Stimulated activated CD4-positive, alpha-beta T cell treated with anti-CD3 and anti-CD28 coated beads, TNF-alpha, amount 100 ng/mL, for 48 hours (primary cell): Measurements from ENCODE around the gene NBEAL2.
A peak's percentile ranks its signal among the peaks of the same experiment; 100 is the strongest.

Experiments used
- DNase-seq, 3 donors: peaks; one replicate each; pipeline ENCODE4 v3.0.0-alpha.2; 2020; ENCODE audit warnings: low read depth in 3 of 3

NBEAL2 gene

DNA sequence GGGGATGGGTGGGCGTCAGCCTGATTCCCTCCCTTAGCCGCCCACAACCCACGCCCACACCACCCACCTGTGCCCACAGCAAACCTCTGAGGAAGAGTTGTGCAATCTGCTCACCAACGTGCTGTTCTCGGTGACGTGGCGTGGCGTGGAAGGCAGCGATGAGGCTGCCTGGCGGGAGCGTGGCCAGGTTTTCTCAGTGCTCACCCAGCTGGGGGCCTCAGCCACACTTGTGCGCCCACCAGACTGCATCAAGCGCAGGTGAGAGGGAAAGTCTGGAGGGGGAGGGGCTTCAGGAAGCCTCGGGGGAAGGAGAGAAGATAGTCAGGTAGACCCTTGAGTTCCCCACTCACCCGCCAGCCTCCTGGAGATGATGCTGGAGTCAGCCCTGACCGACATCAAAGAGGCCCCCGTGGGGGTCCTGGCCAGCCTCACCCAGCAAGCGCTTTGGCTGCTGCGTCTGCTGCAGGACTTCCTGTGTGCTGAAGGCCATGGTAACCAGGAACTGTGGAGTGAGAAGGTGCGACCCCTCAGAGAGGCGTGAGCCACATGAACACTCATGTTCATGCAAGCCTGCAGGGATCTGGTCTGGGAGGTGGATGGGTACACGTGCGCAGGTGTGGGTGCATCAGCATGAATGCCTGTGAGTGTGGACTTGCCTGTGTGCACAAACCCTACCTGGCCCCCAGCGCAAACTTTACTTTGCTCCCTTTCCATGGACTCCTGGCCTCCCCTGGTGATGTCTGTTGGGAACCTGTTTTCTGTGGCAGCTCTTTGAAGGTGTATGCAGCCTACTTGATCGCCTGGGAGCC is 21.7 kb downstream of the NBEAL2 start:
- no peak for DNase-seq

DNA sequence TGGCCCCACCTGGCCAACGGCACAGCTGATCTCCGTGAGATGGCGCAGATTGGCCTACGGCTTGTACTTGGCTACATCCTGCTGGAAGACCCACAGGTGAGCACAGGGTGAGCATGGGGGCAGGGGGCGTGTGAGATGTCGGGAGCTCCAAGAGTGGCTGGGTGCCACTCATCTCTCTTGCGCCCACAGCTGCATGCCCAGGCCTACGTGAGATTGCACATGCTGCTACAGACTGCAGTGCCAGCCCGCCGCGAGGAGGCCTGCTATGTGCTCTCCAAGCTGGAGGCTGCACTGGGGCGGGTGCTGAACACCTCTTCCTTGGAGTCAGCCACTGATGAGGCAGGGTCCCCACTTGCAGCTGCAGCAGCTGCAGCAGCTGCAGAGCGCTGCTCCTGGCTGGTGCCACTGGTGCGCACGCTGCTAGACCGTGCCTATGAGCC is 22.3 kb downstream of the NBEAL2 start:
- DNase-seq = no peak

DNA sequence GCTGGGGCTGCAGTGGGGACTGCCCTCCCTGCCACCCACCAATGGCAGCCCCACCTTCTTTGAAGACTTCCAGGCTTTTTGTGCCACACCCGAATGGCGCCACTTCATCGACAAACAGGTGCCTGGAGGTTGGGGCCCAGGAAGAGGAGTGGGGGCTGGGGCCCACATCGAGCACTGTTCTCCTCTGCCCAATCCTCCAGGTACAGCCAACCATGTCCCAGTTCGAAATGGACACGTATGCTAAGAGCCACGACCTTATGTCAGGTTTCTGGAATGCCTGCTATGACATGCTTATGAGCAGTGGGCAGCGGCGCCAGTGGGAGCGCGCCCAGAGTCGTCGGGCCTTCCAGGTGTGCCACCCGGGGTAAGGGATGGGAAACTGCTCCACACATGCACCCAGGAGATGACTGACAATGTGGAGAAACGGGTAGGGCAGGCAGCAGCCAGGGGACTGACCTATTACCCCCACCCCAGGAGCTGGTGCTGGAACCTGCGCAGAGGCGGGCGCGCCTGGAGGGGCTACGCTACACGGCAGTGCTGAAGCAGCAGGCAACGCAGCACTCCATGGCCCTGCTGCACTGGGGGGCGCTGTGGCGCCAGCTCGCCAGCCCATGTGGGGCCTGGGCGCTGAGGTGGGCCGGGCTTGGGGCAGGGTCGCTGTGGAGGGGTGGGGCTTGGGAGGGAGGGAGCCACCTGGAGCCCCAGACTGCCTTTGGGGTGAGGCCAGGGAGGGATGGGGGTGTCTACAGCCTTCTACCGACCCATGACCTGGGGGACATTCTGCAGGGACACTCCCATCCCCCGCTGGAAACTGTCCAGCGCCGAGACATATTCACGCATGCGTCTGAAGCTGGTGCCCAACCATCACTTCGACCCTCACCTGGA is 22.9 kb downstream of the NBEAL2 start:
- DNase-seq = no peak

DNA sequence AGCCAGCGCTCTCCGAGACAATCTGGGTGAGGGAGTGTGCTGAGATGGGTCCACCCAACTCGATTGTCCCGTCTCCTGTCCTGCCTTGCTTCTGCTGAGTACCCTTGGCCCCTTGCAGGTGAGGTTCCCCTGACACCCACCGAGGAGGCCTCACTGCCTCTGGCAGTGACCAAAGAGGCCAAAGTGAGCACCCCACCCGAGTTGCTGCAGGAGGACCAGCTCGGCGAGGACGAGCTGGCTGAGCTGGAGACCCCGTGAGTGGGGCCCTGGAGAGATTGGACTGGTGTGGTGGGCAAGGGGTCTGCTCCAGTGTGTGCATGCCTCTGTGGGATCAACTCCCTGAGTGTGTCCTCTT is 23.6 kb downstream of the NBEAL2 start:
- no peak for DNase-seq

DNA sequence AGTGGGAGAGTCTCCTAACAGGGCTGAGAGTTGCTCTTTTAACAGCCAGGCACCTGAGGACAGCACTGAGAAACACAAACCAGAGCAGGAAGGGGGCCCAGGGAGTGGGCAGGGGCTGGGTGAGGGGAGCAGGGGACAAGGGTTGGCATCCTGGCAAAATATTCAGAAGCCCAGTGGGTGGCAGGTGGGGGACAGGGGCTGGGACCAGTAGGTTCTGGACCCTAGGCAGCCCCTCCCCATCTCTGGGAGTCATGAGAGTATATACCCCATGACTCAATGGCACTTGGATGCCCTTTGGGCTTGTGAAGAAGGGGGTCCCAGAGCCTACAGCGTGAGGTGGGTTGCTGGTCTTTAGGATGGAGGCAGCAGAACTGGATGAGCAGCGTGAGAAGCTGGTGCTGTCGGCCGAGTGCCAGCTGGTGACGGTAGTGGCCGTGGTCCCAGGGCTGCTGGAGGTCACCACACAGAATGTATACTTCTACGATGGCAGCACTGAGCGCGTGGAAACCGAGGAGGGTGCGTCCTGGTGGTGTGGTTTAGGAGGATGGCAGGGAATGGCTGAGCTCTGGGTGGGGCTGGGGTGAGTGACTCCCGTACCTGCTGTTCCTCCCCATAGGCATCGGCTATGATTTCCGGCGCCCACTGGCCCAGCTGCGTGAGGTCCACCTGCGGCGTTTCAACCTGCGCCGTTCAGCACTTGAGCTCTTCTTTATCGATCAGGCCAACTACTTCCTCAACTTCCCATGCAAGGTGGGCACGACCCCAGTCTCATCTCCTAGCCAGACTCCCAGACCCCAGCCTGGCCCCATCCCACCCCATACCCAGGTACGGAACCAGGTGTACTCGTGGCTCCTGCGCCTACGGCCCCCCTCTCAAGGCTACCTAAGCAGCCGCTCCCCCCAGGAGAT is 24.2 kb downstream of the NBEAL2 start:
- DNase-seq = no peak

DNA sequence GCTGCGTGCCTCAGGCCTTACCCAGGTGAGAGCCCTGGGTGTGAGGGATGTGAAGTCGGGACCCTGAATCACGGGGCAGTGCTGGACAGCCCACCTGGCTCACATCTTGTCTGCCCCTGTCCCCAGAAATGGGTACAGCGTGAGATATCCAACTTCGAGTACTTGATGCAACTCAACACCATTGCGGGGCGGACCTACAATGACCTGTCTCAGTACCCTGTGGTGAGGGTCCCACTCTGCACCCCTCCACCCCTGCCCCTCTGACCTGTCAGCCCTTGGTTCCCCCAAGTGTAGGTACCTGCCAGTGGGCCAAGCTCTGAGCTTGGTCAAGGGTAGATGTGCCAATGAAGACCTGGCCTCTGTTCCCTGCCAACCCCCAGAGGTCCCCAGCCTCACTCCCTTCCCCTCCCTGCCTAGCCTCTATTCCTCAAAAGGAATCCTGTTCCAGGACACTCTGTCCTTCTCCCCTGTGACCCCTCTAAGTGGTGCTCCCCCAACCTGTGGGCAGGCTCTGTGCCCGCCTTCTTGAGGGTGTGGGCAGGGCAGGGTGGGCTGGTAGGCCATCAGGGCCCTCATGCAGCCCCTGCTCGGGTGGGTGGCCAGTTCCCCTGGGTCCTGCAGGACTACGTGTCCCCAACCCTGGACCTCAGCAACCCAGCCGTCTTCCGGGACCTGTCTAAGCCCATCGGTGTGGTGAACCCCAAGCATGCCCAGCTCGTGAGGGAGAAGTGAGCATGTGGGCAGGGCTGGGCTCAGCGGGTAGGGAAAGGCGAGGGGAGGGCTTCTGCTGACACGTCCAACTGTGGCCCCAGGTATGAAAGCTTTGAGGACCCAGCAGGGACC is 25.1 kb downstream of the NBEAL2 start:
- DNase-seq = no peak

DNA sequence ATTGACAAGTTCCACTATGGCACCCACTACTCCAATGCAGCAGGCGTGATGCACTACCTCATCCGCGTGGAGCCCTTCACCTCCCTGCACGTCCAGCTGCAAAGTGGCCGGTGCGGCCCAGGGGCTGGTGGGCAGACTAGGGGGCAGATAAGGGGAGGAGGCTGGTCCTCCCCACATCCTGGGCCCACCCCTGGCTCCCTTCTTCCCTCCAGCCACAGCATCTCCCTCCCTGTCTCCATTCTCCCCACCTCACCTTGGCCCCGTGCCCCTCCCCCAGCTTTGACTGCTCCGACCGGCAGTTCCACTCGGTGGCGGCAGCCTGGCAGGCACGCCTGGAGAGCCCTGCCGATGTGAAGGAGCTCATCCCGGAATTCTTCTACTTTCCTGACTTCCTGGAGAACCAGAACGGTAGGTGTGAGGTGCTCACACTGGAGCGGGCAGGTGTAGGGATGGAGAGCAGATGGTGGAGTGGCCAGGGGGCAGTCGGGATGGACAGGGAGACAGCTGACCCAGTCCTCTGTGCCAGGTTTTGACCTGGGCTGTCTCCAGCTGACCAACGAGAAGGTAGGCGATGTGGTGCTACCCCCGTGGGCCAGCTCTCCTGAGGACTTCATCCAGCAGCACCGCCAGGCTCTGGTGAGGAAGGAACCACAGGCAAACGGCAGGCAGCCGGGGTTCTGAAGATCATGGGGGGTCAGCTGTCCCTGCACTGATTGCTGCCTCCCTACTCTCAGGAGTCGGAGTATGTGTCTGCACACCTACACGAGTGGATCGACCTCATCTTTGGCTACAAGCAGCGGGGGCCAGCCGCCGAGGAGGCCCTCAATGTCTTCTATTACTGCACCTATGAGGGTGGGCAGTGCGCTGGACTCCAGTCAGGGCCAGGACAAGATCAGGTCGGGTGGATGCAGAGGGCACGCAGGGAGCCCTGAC is 26.0 kb downstream of the NBEAL2 start:
- no peak for DNase-seq

DNA sequence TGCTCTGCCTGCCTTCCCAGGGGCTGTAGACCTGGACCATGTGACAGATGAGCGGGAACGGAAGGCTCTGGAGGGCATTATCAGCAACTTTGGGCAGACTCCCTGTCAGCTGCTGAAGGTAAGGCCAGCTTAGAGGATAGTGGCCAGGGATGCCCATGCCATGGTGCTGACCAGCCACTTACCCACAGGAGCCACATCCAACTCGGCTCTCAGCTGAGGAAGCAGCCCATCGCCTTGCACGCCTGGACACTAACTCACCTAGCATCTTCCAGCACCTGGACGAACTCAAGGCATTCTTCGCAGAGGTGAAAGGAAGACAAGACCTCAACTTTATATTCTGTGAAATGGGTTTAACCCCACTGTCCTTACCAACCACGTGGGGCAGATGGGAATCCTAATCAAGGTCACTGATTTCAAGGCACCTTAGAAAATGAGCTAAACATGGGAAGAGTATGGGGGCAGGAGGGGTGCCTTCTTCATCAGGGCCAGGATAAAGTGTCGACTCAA is 26.7 kb downstream of the NBEAL2 start:
- no peak for DNase-seq

DNA sequence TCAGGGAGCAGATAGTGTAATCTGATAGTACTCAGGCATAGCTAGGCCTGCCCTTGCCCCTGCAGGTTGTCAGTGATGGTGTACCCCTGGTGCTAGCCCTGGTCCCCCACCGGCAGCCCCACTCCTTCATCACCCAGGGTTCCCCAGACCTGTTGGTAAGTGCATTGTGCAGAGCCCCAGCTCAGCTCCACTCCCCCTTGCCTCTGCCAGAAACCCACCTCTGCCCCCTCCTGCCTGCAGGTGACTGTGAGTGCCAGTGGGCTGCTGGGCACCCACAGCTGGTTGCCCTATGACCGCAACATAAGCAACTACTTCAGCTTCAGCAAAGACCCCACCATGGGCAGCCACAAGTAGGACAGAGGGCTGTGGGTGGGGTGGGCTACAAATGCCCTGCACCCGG is 27.5 kb downstream of the NBEAL2 start:
- no peak for DNase-seq

DNA sequence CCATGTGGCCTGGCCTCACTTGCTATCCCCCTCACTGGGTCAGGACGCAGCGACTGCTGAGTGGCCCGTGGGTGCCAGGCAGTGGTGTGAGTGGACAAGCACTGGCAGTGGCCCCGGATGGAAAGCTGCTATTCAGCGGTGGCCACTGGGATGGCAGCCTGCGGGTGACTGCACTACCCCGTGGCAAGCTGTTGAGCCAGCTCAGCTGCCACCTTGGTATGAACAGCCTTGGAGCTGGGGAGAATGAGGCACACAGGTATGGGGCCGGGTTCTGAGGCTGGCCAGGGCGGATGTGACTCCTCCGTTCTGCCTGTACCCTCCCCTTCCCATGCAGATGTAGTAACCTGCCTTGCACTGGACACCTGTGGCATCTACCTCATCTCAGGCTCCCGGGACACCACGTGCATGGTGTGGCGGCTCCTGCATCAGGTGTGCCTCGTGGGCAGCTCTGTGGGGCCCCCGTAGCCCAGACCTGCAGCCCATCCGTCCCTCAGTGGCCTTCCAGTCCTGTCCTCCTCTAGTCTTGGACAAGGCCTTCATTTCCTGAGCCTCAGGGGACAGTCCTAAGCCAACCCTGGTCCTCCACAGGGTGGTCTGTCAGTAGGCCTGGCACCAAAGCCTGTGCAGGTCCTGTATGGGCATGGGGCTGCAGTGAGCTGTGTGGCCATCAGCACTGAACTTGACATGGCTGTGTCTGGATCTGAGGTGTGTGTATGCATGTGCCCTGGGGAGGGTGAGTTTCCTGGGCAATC is 28.2 kb downstream of the NBEAL2 start:
- DNase-seq = no peak

DNA sequence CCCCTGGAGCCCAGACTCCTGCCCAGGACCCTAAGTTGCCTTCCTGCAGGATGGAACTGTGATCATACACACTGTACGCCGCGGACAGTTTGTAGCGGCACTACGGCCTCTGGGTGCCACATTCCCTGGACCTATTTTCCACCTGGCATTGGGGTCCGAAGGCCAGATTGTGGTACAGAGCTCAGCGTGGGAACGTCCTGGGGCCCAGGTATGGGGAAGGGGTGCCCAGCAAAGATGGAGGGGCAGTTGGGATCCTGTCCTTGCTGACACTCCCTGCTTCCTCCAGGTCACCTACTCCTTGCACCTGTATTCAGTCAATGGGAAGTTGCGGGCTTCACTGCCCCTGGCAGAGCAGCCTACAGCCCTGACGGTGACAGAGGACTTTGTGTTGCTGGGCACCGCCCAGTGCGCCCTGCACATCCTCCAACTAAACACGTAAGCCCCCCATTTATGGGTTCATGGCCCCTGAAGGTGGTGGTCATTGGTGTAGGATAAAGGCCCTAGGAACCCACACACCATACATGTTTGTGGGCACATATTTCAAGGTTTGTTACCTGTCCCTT is 28.8 kb downstream of the NBEAL2 start:
- no peak for DNase-seq

DNA sequence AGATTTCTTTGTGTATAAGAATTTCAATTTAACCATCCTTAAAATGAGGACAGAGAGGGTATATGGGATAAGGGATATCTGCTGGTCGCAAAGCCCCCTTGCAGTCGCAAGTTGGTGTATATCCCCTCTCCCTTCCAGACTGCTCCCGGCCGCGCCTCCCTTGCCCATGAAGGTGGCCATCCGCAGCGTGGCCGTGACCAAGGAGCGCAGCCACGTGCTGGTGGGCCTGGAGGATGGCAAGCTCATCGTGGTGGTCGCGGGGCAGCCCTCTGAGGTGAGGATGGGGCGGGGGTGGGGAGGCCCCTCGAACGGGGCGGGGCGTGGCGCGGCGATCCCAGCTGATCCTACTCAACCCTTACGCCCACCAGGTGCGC is 29.4 kb downstream of the NBEAL2 start:
- DNase-seq = no peak

DNA sequence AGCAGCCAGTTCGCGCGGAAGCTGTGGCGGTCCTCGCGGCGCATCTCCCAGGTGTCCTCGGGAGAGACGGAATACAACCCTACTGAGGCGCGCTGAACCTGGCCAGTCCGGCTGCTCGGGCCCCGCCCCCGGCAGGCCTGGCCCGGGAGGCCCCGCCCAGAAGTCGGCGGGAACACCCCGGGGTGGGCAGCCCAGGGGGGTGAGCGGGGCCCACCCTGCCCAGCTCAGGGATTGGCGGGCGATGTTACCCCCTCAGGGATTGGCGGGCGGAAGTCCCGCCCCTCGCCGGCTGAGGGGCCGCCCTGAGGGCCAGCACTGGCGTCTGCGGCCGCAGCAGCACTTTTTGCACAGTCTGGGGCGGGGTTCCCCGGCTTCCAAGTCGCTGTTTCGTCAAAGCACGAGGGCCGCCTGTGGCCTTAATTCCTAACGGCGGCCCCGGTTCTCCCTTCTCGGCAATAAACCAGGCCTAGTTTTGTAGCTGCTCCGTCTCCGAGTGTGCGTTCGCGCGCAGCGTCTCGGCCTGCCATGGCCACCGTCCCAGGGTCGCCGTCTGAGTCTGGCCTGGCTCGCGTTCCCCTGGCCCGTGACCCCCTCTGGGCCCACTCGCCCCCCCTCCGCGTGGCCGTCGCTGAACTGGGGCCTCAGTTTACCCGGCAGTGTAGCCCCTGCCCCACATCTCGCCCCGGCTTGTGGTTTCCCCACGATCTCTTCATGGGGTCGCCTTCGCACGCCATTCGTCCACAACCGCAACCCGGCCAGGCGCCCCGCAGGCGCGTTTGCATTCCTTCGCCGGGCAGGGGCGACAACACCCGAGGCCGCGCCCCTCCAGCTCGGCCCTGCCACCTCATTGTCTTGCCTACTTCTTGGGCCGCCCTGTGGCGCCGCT is 30.0 kb downstream of the NBEAL2 start:
- DNase-seq = peak; percentile 18 to 60 (median 38)

DNA sequence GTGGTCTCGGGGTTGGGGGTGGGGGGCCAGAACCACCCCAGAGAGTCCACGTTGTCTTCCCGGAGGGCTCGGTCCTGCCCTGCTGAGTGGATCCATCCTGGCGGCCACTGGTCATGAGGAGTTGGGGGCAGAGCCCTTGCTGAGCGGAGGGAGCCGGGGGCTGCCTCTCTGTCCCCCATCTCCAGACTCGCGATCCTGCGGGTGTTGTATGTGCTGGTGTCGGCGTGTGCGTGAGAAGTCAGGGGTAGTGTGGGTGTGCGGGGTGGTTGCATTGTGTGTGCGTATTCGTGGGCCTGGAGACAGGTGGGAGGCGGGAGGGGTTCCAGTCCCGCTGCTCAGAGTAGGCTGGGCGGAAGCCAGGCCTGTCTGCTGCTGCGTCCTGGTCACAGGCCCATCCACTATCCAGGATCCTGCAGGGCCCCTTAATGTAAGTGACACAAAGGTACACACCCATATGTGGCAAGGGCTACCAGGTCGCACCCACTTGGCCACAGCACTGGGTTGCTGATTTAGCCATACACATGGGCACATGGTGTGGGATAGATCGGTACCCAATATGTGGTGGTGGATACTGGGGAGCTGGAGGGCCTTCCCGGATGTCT is 30.7 kb downstream of the NBEAL2 start:
- DNase-seq = no peak

DNA sequence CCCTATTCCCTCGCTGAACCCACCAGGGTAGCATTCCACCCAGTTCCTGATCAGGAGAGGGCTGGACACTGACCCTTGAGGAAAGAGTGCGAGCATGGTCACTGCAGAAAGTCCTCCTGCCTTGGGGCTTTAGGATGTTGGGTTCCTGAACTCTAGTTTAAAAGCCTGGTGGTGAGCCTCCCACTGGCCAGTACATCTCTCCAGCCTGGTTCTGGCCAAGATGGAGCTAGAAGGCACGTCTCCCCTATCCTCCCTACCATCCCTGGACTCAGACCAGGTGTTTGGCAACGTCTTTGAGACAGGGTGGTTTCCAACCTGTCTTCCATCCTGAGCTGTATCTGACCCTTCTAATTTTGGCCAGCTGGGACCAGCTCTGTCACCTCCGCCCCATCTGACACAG is 31.4 kb downstream of the NBEAL2 start:
- no peak for DNase-seq

DNA sequence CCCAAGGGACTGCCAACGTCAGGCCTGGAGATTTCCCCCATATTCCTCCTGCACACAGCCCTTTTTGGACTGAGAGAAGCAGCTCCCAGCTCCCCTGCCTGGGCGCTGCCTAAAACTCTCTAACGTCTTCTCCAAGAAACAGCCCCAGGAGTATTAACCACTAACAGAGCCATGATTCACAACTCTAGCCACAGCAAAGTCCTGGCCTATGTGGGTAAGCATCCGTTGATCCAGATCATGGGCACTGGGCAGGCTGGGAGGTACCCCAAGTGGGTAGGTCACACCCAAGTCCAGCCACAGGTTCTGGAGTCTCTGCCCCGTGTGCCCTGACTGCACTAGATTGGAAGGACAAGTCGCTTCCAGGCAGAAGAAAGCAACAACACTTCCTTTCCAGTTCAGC is 31.9 kb downstream of the NBEAL2 start:
- no peak for DNase-seq
